ENCODE data around the gene DNAH6.

Gene DNAH6

DNA sequence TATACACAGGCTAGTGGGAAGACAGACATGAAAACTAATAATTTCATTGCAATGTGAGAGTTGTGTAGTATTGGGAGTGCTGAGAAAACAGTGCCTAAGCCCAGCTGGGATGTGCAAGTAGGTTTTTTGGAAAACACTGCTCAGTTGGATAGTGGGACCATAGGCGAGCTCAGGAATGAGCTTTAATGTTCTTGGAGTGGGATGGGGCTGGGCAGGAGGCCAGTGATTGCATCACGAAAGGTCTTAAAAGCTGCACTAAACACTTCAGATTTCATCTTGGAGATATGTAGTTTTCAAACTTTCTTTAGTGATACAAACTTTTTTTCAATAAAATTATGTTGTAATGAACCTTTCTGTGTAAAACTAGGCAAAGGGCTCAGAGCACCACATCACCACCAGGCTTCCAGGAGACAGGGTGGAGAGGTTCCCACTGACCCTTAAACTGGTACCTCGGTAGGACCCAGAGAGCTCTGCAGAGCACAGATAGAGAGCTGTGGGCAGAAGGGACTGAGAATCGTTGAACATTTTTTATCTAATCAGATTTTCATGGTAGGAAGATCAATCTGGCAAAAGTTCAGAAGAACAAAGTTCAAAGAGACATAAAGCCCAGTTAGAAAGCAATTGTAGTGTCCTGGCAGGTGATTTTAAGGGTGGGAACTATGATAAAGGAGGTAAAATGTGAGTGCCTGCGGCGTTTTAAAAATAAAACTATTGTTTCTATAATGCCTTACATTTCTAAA is 188.4 kb downstream of the DNAH6 start:
- peaks cover 28% of the 10 kb centered on the region for H3K9me3 Mint-ChIP-seq
- H3K27ac Mint-ChIP-seq, result no peak overlapping the region
- H3K4me3 Mint-ChIP-seq, result no peak overlapping the region
- no peaks in the 10 kb centered on the region for H3K27me3 Mint-ChIP-seq (ENCODE audit: low read depth)
- H3K4me1 Mint-ChIP-seq (ENCODE audit: low read depth), result peaks cover 3% of the 10 kb centered on the region
- peaks cover 4% of the 10 kb centered on the region for H3K36me3 Mint-ChIP-seq (ENCODE audit: low read depth)

DNA sequence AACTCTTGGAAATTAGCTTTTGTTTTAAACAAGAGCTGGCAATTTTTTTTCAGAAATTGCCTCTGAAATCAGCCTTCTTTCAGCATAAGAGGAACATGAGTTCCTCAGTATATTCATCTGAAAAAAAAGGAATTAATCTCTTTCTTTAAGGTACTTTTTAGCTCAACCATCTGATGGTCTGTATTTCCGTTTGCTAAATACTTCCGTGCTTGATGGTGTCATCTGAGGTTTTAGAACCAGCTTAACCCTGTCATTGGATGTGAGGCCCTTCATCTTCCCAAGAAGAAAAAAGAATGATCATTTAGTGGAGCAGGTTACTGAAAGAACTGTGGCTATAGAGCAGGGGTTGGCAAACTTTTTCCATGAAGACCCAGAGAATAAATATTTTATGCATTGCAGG is 189.6 kb downstream of the DNAH6 start:
- Mint-ChIP-seq H3K9me3 (peaks cover 16% of the 10 kb centered on the region), H3K36me3 (ENCODE audit: low read depth) (no peaks in the 10 kb centered on the region), H3K27ac (no peak overlapping the region), H3K4me1 (ENCODE audit: low read depth) (peaks cover 3% of the 10 kb centered on the region), H3K27me3 (ENCODE audit: low read depth) (no peaks in the 10 kb centered on the region), H3K4me3 (no peak overlapping the region)

DNA sequence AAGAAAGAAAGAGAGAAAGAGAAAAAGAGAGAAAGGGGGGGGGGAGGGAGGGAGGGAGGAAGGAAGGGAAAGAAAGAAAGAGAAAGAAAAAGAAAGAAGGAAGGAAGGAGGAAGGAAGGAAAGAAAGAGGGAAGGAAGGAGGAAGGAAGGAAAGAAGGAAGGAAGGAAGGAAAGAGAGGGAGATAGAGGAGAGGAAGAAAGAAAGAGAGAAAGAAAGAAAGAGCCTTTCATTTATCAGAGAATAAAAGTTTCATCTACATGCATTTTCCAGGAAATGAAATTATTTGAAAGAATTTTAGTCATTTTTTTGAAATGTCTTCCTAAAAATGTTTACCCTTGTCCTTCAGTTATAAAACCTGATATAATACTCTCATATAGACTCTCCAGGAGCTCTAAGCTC is 192.1 kb downstream of the DNAH6 start:
- H3K4me3 Mint-ChIP-seq, result no peak overlapping the region
- no peak overlapping the region for H3K27ac Mint-ChIP-seq
- H3K9me3 Mint-ChIP-seq, result peaks cover 7% of the 10 kb centered on the region

DNA sequence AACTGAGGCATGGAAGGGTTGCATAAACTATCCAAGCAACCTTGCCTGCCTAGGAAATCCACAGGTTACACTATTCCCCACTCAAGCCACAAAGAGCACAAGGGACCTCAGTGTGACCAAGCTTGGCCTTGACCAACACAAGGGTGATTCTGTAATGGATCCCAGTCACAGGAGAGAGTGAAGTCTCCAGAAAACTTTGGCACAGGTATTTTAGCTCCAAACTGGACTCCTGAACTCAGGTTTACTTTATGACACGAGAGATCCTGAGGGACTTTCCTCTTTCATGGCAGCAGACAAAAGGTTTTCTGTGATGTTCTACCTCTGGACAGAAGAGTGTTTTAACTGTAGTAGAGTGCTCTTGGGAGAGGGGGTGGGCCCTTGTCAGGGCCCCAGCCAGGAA is 195.4 kb downstream of the DNAH6 start:
- H3K4me1 Mint-ChIP-seq (ENCODE audit: low read depth), result no peaks in the 10 kb centered on the region
- no peaks in the 10 kb centered on the region for H3K27me3 Mint-ChIP-seq (ENCODE audit: low read depth)
- no peak overlapping the region for H3K4me3 Mint-ChIP-seq
- H3K36me3 Mint-ChIP-seq (ENCODE audit: low read depth), result no peaks in the 10 kb centered on the region
- peaks cover 5% of the 10 kb centered on the region for H3K9me3 Mint-ChIP-seq
- H3K27ac Mint-ChIP-seq, result no peak overlapping the region

More for the DNA sequence above, 192.1 kb downstream of the DNAH6 start:
- Mint-ChIP-seq H3K4me1 (ENCODE audit: low read depth) (peaks cover 3% of the 10 kb centered on the region), H3K36me3 (ENCODE audit: low read depth) (no peaks in the 10 kb centered on the region), H3K27me3 (ENCODE audit: low read depth) (no peaks in the 10 kb centered on the region)

DNA sequence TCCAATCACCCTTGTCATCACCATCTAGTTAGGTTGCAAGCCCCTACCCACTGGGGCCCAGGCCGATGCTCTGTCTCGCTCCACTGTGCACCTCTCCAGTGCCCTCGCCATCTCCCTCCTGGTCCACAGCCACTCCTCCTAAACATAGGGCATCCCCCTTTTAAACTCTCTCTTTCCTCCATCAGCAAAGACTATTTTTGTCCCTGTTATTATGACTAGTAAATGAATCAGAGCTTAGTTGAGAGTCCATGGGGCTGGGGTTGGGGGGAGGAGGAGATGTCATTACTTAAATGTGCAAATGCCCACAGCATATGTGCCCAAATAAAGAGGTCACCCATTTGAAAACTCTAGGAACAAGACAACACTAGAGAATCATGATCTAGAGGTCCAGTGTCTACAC is 197.1 kb downstream of the DNAH6 start:
- Mint-ChIP-seq H3K9me3 (peaks cover 5% of the 10 kb centered on the region), H3K4me3 (no peak overlapping the region), H3K4me1 (ENCODE audit: low read depth) (peaks cover 2% of the 10 kb centered on the region), H3K27ac (no peak overlapping the region), H3K36me3 (ENCODE audit: low read depth) (no peaks in the 10 kb centered on the region), H3K27me3 (ENCODE audit: low read depth) (no peaks in the 10 kb centered on the region)

DNA sequence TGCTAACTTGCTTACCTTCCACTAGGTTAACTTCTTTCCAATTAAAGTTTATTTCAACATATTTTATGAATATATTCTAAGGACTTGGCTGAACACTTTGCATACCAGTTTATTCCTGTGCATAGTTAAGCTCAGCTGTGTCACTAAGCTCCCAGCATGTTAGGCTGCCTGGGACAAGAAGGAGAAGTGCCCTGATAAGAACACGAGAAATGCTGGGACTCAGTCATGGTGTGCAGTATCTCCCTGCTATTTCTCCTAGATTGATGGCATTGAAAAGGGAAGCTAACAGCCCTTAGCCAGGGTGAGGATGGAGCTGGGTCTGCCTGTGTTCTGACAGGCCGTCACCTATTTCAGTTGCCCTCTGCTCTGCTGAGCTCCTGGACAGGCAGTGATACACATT is 200.3 kb downstream of the DNAH6 start:
- Mint-ChIP-seq H3K27me3 (ENCODE audit: low read depth) (no peaks in the 10 kb centered on the region), H3K36me3 (ENCODE audit: low read depth) (peaks cover 1% of the 10 kb centered on the region), H3K4me1 (ENCODE audit: low read depth) (peaks cover 9% of the 10 kb centered on the region), H3K27ac (no peak overlapping the region), H3K9me3 (peaks cover 5% of the 10 kb centered on the region), H3K4me3 (no peak overlapping the region)

DNA sequence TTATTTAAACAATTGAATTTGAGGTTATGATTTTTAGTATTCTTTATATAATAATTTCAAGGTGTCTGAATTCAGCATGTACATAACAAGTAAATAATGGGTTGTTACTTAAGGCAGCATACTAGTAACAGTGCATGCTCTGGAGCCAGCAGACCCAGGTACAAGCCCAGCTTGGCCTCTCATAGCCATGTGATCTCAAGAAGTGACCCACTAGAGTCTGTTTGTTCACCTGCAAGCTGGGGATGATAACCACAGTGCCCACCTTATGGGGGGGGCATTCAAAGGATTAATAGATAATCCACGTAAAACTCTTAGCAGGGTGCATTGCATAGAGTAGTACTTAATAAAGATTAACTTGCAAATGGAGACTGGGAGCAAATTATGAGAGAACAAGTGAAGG is 201.0 kb downstream of the DNAH6 start:
- Mint-ChIP-seq H3K27me3 (ENCODE audit: low read depth) (no peaks in the 10 kb centered on the region), H3K4me3 (no peak overlapping the region), H3K36me3 (ENCODE audit: low read depth) (peaks cover 1% of the 10 kb centered on the region), H3K9me3 (peaks cover 5% of the 10 kb centered on the region), H3K27ac (no peak overlapping the region), H3K4me1 (ENCODE audit: low read depth) (peaks cover 9% of the 10 kb centered on the region)

DNA sequence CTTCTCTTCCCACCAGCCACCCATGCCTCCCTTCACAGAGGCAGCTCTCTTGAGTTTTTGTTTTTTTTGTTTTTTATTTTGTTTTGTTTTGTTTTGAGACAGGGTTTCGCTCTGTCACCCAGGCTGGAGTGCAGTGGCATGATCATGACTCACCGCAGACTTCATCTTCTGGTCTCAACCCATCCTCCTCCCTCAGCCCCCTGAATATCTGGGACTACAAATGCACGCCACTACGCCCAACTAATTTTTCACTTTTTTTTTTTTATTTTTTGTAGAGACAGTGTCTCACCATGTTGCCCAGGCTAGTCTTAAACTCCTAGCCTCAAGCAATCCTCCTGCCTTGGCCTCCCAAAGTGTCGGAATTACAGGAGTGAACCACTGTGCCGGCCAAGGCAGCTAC is 203.1 kb downstream of the DNAH6 start:
- Mint-ChIP-seq H3K4me3 (peak overlapping the region; percentile 58), H3K9me3 (no peaks in the 10 kb centered on the region), H3K36me3 (ENCODE audit: low read depth) (peaks cover 1% of the 10 kb centered on the region), H3K27me3 (ENCODE audit: low read depth) (no peaks in the 10 kb centered on the region), H3K4me1 (ENCODE audit: low read depth) (peaks cover 13% of the 10 kb centered on the region), H3K27ac (peak overlapping the region; percentile 74)

DNA sequence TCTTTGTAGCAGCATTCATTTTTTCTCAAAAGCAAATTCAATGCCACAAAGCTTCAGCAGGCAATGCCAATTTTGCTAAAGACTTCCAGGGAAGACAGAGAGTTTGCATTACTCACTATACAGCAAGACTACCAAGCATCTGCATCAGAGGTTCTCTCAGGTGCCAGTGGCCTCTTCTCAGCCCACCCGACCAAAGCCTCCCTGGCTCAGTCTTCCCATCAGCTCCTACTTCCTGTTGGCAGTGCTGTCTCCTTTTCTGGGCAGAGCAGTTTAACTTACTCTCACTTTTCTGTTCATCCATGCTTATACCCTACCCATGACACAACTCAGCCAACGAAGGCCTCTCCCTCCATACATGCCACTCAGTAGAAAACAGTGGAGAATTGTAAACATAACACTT is 207.5 kb downstream of the DNAH6 start:
- Mint-ChIP-seq H3K27ac (no peak overlapping the region), H3K36me3 (ENCODE audit: low read depth) (peaks cover 1% of the 10 kb centered on the region), H3K27me3 (ENCODE audit: low read depth) (no peaks in the 10 kb centered on the region), H3K4me3 (no peak overlapping the region), H3K9me3 (no peaks in the 10 kb centered on the region), H3K4me1 (ENCODE audit: low read depth) (peaks cover 10% of the 10 kb centered on the region)

DNA sequence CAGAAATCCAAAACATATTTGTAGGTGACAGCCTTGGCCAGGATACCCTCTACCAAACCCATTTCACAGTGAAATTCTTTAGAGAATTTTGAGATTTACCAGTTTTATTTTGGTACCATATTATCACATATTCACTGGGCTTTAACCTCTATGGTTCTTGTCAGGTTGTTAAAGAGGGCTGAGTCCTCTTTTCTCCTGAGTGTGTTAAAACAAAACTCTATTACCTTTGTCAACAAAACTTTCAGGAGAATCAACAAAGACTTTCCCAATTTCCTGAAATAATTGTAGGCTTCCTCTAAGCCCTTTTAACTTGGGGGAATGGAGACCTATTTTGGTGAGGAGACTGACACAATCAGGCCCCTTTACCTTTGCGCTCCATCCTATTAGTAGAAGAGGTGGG is 209.4 kb downstream of the DNAH6 start:
- no peak overlapping the region for H3K27ac Mint-ChIP-seq
- H3K36me3 Mint-ChIP-seq (ENCODE audit: low read depth), result no peaks in the 10 kb centered on the region
- H3K27me3 Mint-ChIP-seq (ENCODE audit: low read depth), result no peaks in the 10 kb centered on the region
- no peaks in the 10 kb centered on the region for H3K9me3 Mint-ChIP-seq
- peaks cover 4% of the 10 kb centered on the region for H3K4me1 Mint-ChIP-seq (ENCODE audit: low read depth)
- H3K4me3 Mint-ChIP-seq, result no peak overlapping the region

DNA sequence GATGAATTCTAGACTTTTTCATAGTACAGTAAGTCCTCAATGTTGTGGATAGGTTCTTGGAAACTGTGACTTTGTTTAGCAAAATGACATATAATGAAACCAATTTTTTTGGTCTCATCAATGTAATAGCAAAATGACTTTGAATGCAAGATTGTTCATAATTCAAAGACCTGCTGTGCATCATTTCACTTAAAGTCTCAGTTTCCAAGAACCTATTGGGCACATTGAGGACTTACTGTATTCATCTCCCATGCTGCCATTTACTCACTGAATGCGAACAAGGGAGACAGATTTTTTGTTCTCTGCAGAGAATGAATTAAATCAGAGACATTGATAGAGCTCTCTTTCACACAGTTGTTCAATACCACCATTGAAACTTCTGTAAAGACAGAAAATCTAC is 211.0 kb downstream of the DNAH6 start:
- Mint-ChIP-seq H3K4me1 (ENCODE audit: low read depth) (peaks cover 4% of the 10 kb centered on the region), H3K9me3 (no peaks in the 10 kb centered on the region), H3K27me3 (ENCODE audit: low read depth) (no peaks in the 10 kb centered on the region), H3K36me3 (ENCODE audit: low read depth) (no peaks in the 10 kb centered on the region), H3K4me3 (no peak overlapping the region), H3K27ac (no peak overlapping the region)

DNA sequence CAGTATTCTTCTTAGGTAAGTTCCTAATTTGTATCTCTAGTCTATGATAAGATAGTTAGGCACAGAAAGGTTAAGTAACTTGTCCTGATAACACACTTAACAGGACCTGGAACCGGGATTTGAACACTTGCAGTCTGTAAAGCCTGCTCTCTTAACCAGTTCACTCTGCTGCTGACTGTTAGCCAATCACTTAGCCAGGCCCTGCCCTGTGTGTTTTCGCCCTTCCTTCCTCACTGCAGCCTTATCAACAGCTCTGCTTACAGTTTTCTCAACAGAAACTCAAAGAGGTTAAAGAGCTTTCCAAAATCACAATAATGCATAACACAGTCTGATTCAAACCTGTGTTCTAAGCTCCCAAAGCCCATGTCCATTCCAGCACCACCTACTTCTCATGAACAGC is 212.9 kb downstream of the DNAH6 start:
- Mint-ChIP-seq H3K4me1 (ENCODE audit: low read depth) (peaks cover 1% of the 10 kb centered on the region), H3K4me3 (no peak overlapping the region), H3K27me3 (ENCODE audit: low read depth) (no peaks in the 10 kb centered on the region), H3K27ac (no peak overlapping the region), H3K36me3 (ENCODE audit: low read depth) (no peaks in the 10 kb centered on the region), H3K9me3 (no peaks in the 10 kb centered on the region)

DNA sequence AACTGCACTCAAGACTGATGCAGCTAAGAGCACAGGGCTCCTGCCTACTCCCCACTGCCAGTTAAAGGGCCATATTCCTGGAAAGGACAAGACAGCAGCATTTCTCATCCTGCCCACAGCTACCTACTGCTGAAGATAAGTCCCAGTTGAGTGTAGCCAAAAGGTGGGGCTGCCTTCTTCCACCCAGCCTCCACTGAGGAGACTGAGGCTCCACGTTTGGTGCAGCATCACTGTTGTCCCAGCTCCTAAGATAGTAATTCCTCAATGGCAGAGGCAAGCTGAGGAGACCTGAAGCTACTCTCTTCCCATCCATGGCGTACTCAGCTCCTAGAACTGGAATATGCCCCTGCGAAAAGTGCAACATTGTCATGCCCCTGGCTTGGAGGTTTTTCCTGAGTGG is 214.9 kb downstream of the DNAH6 start:
- no peaks in the 10 kb centered on the region for H3K9me3 Mint-ChIP-seq
- H3K4me3 Mint-ChIP-seq, result no peak overlapping the region
- H3K36me3 Mint-ChIP-seq (ENCODE audit: low read depth), result no peaks in the 10 kb centered on the region
- H3K27ac Mint-ChIP-seq, result no peak overlapping the region
- no peaks in the 10 kb centered on the region for H3K27me3 Mint-ChIP-seq (ENCODE audit: low read depth)
- peaks cover 1% of the 10 kb centered on the region for H3K4me1 Mint-ChIP-seq (ENCODE audit: low read depth)

DNA sequence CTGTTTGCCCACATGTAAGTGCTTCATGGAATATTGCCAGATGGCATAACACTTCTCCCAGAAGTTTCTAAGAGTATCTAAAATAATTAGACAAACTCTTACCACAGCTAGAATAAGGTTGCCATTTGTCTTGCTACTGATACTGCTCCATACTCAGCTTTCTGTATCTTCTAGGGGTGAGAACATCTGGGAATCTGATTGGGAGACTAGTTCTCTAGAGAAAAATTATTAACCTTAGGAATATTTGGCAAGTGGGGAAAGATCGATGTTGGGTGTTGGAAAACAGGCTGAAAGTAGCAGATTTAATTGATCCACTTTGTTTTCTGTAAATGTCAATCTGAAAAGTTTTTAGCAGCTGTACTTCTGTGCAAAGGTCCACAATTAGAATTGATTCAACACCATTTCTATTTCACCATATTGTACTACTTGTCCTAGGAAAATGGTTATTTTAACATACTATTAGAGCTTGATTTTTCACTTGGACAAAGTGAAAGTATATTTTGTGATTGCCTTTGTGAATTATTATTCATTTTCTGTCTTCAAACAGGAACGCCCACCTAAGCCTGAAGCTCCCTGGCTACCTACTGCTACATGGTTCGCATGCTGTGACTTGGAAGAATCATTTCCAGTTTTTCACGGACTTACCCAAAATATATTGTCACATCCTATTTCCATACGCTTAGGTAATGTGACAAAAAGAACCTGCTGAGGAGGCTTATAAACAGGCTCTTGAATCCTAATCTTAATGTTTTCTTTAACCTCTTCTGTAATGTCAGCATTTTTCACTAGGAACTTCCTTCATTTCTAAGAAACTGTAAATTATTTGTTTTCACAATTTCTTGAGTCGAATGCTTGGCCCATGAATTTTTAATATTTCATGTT is 216.8 kb downstream of the DNAH6 start:
- Mint-ChIP-seq H3K9me3 (peaks cover 10% of the 10 kb centered on the region), H3K27ac (no peak overlapping the region), H3K4me1 (ENCODE audit: low read depth) (peaks cover 1% of the 10 kb centered on the region), H3K36me3 (ENCODE audit: low read depth) (no peaks in the 10 kb centered on the region), H3K27me3 (ENCODE audit: low read depth) (no peaks in the 10 kb centered on the region), H3K4me3 (no peak overlapping the region)

DNA sequence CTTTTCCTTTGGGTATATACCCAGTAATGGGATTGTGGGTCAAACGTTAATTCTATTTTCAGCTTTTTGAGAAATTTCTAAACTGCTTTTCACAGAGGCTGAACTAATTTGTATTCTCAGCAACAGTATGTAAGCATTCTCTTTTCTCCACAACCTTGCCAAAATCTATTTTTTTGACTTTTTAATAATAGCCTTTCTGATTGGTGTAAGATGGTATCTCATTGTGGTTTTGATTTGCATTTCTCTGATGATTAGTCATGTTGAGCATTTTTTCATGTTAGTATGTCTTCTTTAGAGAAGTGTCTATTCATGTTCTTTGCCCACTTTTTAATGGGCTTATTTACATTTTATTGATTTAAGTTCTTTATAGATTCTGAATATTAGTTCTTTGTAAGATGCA is 219.1 kb downstream of the DNAH6 start:
- H3K27me3 Mint-ChIP-seq (ENCODE audit: low read depth), result peaks cover 6% of the 10 kb centered on the region
- H3K36me3 Mint-ChIP-seq (ENCODE audit: low read depth), result no peaks in the 10 kb centered on the region
- H3K4me3 Mint-ChIP-seq, result no peak overlapping the region
- H3K9me3 Mint-ChIP-seq, result peaks cover 19% of the 10 kb centered on the region
- H3K27ac Mint-ChIP-seq, result no peak overlapping the region
- peaks cover 1% of the 10 kb centered on the region for H3K4me1 Mint-ChIP-seq (ENCODE audit: low read depth)

Measured in T-helper 1 cell treated with Interleukin-12 subunit alpha and Interleukin-12 subunit beta and Interleukin-4 antibody, amounts not matched to agents 30 μg/mL and 1 μg/mL, for 36 hours (primary cell).